Bronchial epithelial cell (primary cell): ENCODE data around the gene PTX3. TPM values are rescaled to one million over a fixed set of nuclear protein-coding genes. Genes with fewer than 3 reads are reported as not detected.

ENCODE experiments used
- DNase-seq: peaks from one replicate; pipeline ENCODE4 v3.0.0-alpha.2; 2010; ENCODE audit warnings: low read depth
- FAIRE-seq: peaks from 2 replicates; lab custom pipeline; 2011; peaks lifted over from hg19 to GRCh38; lab: Jason Lieb, UNC
- H3K27me3 ChIP-seq: 2 replicates; pipeline ENCODE4 v1.5.1; 2011; ENCODE audit warnings: low read length; ENCODE audit not compliant: control insufficient read depth, insufficient read depth
- H3K36me3 ChIP-seq: 2 replicates; pipeline ENCODE4 v1.5.1; 2011; ENCODE audit warnings: low read length; ENCODE audit not compliant: control insufficient read depth, insufficient read depth
- H3K4me3 ChIP-seq: 2 replicates; pipeline ENCODE4 v1.5.1; 2011; ENCODE audit warnings: mild to moderate bottlenecking, low read depth, low read length, control low read depth
- CTCF ChIP-seq: IDR thresholded peaks from 2 replicates; pipeline ENCODE4 v1.5.1; 2011; ENCODE audit warnings: mild to moderate bottlenecking, moderate library complexity, low read length, control low read depth, inconsistent platforms; ENCODE audit not compliant: insufficient read depth, severe bottlenecking
- total RNA-seq: library from RNA; depleted of rRNA; stranded (reverse); fragments of >200 nt; gene quantifications from 2 replicates; pipeline ENCODE4 v1.2.1, GENCODE V29; 2014

The PTX3 gene
- total RNA-seq, 1 donor from 2014 or later: 4.2 TPM

GRCh38 chr3:157453824-157454223, 17.2 kb downstream of the PTX3 start:
- TF ChIP-seq CTCF: no peak
- Histone ChIP-seq H3K36me3 (no peaks in the 10 kb centered on the region), H3K4me3 (no peak overlapping the region), H3K27me3 (no peaks in the 10 kb centered on the region)
- DNase-seq (no peak), FAIRE-seq (no peak)

- Histone ChIP-seq H3K27me3 (no peaks in the 10 kb centered on the region), H3K36me3 (no peaks in the 10 kb centered on the region), H3K4me3 (no peak overlapping the region)
- no peak for DNase-seq
- FAIRE-seq: no peak
- TF ChIP-seq CTCF: no peak
Measured at GRCh38 chr3:157459706-157460105, 23.1 kb downstream of the PTX3 start.

- Histone ChIP-seq H3K36me3 (no peaks in the 10 kb centered on the region), H3K27me3 (no peaks in the 10 kb centered on the region), H3K4me3 (no peak overlapping the region)
- TF ChIP-seq CTCF: no peak
- DNase-seq: no peak
- FAIRE-seq: no peak
Measured at GRCh38 chr3:157460253-157460652, 23.6 kb downstream of the PTX3 start.

GRCh38 chr3:157463816-157464215, 27.2 kb downstream of the PTX3 start:
- Histone ChIP-seq H3K27me3 (no peaks in the 10 kb centered on the region), H3K4me3 (no peak overlapping the region), H3K36me3 (no peaks in the 10 kb centered on the region)
- FAIRE-seq (no peak), DNase-seq (no peak)
- TF ChIP-seq CTCF: no peak

- no peak for FAIRE-seq
- H3K4me3 ChIP-seq: no peak overlapping the region
- TF ChIP-seq CTCF: no peak
Measured at GRCh38 chr3:157464321-157464720, 27.7 kb downstream of the PTX3 start.

GRCh38 chr3:157465741-157466140, 29.1 kb downstream of the PTX3 start:
- no peak overlapping the region for H3K4me3 ChIP-seq
- TF ChIP-seq CTCF: no peak
- FAIRE-seq: no peak
- no peaks in the 10 kb centered on the region for H3K36me3 ChIP-seq
- no peaks in the 10 kb centered on the region for H3K27me3 ChIP-seq
- DNase-seq: no peak

More at GRCh38 chr3:157464321-157464720, 27.7 kb downstream of the PTX3 start:
- Histone ChIP-seq H3K27me3 (no peaks in the 10 kb centered on the region), H3K36me3 (no peaks in the 10 kb centered on the region)
- DNase-seq: no peak
